ENCODE results near the gene ALG12.
A peak's percentile ranks its signal among the peaks of the same experiment; 100 is the strongest.

ALG12 gene

DNA sequence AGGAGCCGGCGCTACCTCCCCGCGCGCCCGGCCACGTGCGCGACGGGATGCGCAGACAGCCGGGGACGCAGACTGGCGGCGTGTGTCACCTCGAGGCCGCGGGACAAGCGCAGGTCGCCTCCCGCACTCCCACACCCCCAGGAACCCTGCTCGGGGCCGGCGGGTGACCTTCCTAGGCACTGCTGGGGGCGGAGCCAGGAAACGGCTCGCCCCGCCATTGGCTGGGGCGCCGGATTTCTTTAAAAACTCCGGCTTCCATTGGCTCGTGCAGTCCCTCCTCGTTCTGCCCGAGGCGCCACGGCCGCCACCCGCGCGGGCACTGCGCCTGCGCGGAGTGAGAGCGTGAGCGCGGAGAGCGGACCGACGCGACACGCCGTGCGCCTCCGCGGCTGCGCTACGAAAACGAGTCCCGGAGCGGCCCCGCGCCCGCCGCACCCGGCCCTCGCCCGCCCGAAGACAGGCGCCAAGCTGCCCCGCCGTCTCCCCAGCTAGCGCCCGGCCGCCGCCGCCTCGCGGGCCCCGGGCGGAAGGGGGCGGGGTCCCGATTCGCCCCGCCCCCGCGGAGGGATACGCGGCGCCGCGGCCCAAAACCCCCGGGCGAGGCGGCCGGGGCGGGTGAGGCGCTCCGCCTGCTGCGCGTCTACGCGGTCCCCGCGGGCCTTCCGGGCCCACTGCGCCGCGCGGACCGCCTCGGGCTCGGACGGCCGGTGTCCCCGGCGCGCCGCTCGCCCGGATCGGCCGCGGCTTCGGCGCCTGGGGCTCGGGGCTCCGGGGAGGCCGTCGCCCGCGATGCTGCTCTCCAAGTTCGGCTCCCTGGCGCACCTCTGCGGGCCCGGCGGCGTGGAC lies 42.1 kb upstream of the ALG12 start, which contains the start of gene PIM3:
PIM3 (plus strand) TSS at position 614 of the 846 bp plus-strand sequence; CDS start at position 790, 176 bp downstream.
- TF ChIP-seq, protein P1, sequence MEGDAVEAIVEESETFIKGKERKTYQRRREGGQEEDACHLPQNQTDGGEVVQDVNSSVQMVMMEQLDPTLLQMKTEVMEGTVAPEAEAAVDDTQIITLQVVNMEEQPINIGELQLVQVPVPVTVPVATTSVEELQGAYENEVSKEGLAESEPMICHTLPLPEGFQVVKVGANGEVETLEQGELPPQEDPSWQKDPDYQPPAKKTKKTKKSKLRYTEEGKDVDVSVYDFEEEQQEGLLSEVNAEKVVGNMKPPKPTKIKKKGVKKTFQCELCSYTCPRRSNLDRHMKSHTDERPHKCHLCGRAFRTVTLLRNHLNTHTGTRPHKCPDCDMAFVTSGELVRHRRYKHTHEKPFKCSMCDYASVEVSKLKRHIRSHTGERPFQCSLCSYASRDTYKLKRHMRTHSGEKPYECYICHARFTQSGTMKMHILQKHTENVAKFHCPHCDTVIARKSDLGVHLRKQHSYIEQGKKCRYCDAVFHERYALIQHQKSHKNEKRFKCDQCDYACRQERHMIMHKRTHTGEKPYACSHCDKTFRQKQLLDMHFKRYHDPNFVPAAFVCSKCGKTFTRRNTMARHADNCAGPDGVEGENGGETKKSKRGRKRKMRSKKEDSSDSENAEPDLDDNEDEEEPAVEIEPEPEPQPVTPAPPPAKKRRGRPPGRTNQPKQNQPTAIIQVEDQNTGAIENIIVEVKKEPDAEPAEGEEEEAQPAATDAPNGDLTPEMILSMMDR (IDR thresholded peaks at IDR 0.05; ENCODE audit: low read depth, low read length): no peak
- DNase-seq (ENCODE audit: low read depth in 2 of 2): peak; percentile 94 to 98
- peak within 1 kb of the TSS; percentile 72 to 89 for H3K4me3 ChIP-seq (replicated peaks in 1 of 2; ENCODE audit: low read depth in 2 of 2, low read length in 2 of 2)

- TF ChIP-seq, protein P1 (IDR thresholded peaks at IDR 0.05; ENCODE audit: low read depth, low read length): no peak
- peak in 1 of 2 donors; percentile 49 for DNase-seq (ENCODE audit: low read depth in 2 of 2)
- H3K4me3 ChIP-seq (replicated peaks in 1 of 2; ENCODE audit: low read depth in 2 of 2, low read length in 2 of 2): peak overlapping the region; percentile 44 to 72
These were observed 41.5 kb upstream of the ALG12 start for GRCh38 chr22:49959782-49960158.

DNA sequence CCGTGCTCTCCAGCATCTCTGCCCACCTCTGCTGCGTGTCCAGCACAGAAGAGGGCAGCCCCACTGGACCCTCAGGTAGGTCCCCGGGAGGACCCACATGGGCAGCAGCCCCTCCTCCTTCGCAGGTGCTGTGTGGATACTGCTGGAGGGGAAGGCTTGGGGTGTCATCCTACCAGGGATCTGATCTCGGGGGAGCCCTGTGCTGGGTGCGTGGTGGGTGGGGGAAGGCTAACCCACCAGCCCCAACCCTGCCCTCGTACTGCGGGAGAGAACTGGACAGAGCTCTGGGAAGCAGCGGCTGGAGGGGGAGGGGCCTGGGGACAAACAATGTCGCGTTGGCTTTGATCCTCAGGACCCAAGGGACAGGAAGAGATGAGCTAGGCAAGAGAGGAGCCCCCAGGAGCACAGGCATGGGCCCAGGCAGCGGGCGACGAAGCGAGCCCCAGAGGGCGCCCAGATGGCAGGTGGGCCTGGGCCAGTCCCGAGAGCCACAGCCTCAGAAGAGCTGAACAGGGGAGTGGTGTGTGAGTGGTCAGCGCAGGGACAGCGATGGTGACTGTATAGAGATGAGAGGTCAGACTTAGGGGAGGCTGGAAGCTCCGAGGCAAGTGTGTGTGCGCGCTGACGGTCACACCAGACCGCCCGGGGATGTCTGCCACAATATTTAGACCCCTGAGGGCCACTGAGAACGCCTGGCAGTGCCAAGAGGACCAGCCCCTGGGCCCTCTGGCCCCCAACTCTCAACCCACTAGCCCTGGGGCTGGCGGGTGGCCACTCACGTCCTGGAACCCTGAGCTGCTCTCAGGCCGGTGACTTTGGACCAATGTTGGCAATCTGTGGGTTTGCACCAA lies 40.9 kb upstream of the ALG12 start:
- peak overlapping the region in 1 of 2 donors; percentile 72 for H3K4me3 ChIP-seq (replicated peaks in 1 of 2; ENCODE audit: low read depth in 2 of 2, low read length in 2 of 2)

GRCh38 chr22:49958366-49958921 lies 40.2 kb upstream of the ALG12 start:
- DNase-seq (ENCODE audit: low read depth in 2 of 2): no peak
- H3K4me3 ChIP-seq (replicated peaks in 1 of 2; ENCODE audit: low read depth in 2 of 2, low read length in 2 of 2): no peak overlapping the region
- TF ChIP-seq, protein P1 (IDR thresholded peaks at IDR 0.05; ENCODE audit: low read depth, low read length): no peak

More for the DNA sequence above, 40.9 kb upstream of the ALG12 start:
- DNase-seq (ENCODE audit: low read depth in 2 of 2): no peak
- TF ChIP-seq, protein P1 (IDR thresholded peaks at IDR 0.05; ENCODE audit: low read depth, low read length): no peak

GRCh38 chr22:49957826-49958365 lies 39.7 kb upstream of the ALG12 start:
- H3K4me3 ChIP-seq (replicated peaks in 1 of 2; ENCODE audit: low read depth in 2 of 2, low read length in 2 of 2): no peak overlapping the region
- no peak for DNase-seq (ENCODE audit: low read depth in 2 of 2)
- TF ChIP-seq, protein P1 (IDR thresholded peaks at IDR 0.05; ENCODE audit: low read depth, low read length): no peak
